CD14-positive monocyte (primary cell): ENCODE data around the gene ERBB4. TPM values are rescaled to one million over a fixed set of nuclear protein-coding genes. Genes with fewer than 3 reads are reported as not detected.

Experiments used
- DNase-seq, 3 donors: peaks; one replicate each; pipeline ENCODE4 v3.0.0-alpha.2; 2011 to 2022
- H2AFZ ChIP-seq: 2 replicates; pipeline ENCODE4 v1.6.0; 2012; ENCODE audit warnings: mild to moderate bottlenecking, low read depth, low read length, inconsistent platforms; ENCODE audit not compliant: insufficient read depth, poor library complexity, severe bottlenecking
- H3K27ac ChIP-seq, 2 donors: 1 replicate in 1 of 2; 2 replicates in 1 of 2; pipeline ENCODE4 v1.5.1; 2012 to 2013; ENCODE audit warnings: low read length in 2 of 2, control low read depth in 1 of 2, inconsistent platforms in 1 of 2, low read depth in 1 of 2, mild to moderate bottlenecking in 1 of 2
- H3K27me3 ChIP-seq, 2 donors: one replicate each; pipeline versions ENCODE4 v1.6.0 to v1.6.1; 2011 to 2013; ENCODE audit warnings: low read length in 2 of 2; ENCODE audit not compliant: control insufficient read depth in 2 of 2, insufficient read depth in 2 of 2
- H3K36me3 ChIP-seq, 2 donors: replicated peaks in 1 of 2; 1 replicate in 1 of 2; 2 replicates in 1 of 2; pipeline versions ENCODE4 v1.5.1 to v1.6.1; 2012 to 2013; ENCODE audit warnings: low read length in 2 of 2, control low read depth in 1 of 2, inconsistent platforms in 1 of 2, mild to moderate bottlenecking in 1 of 2; ENCODE audit not compliant: insufficient read depth in 2 of 2, control insufficient read depth in 1 of 2
- H3K4me1 ChIP-seq, 2 donors: 1 replicate in 1 of 2; 2 replicates in 1 of 2; pipeline versions ENCODE4 v1.5.1 to v1.6.1; 2012 to 2013; ENCODE audit warnings: low read length in 2 of 2, control low read depth in 1 of 2, inconsistent platforms in 1 of 2, mild to moderate bottlenecking in 1 of 2, moderate library complexity in 1 of 2; ENCODE audit not compliant: insufficient read depth in 2 of 2, control insufficient read depth in 1 of 2
- H3K4me2 ChIP-seq: replicated peaks from 2 replicates; pipeline ENCODE3; 2012; ENCODE audit warnings: low read length, moderate library complexity, mild to moderate bottlenecking; ENCODE audit not compliant: poor library complexity, severe bottlenecking; ENCODE audit errors: extremely low read depth
- H3K4me3 ChIP-seq, 3 experiments: fragments of 200-600 bp in 1 of 3; sonication (generic) in 1 of 3; replicated peaks in 1 of 3; 1 replicate in 2 of 3; 2 replicates in 1 of 3; pipeline ENCODE4 v1.5.1; 2011 to 2013; ENCODE audit warnings: low read length in 3 of 3, mild to moderate bottlenecking in 3 of 3, control low read depth in 2 of 3, low read depth in 2 of 3, inconsistent platforms in 1 of 3, moderate library complexity in 1 of 3
- H3K79me2 ChIP-seq: 2 replicates; pipeline ENCODE4 v1.6.0; 2012; ENCODE audit warnings: mild to moderate bottlenecking, control low read depth, inconsistent platforms, low read length, moderate library complexity; ENCODE audit not compliant: insufficient read depth
- H3K9ac ChIP-seq: 2 replicates; pipeline ENCODE4 v1.6.0; 2017; ENCODE audit warnings: low read length, mild to moderate bottlenecking; ENCODE audit not compliant: insufficient read depth, poor library complexity, severe bottlenecking
- H3K9me3 ChIP-seq, 2 donors: replicated peaks in 1 of 2; 1 replicate in 1 of 2; 2 replicates in 1 of 2; pipeline versions ENCODE4 v1.5.1 to v1.6.1; 2012 to 2013; ENCODE audit warnings: low read length in 2 of 2, control low read depth in 1 of 2; ENCODE audit not compliant: control insufficient read depth in 1 of 2, insufficient read depth in 1 of 2
- H4K20me1 ChIP-seq: 2 replicates; pipeline ENCODE4 v1.6.0; 2012; ENCODE audit warnings: mild to moderate bottlenecking, low read length, control low read depth, moderate library complexity; ENCODE audit not compliant: insufficient read depth
- H3K27ac Mint-ChIP-seq, 7 donors: one replicate each; pipeline ENCODE4 v1.8.0; 2020; ENCODE audit warnings: mild to moderate bottlenecking in 7 of 7, mixed read lengths in 7 of 7, moderate library complexity in 6 of 7, inconsistent platforms in 2 of 7
- H3K27me3 Mint-ChIP-seq, 3 donors: one replicate each; pipeline ENCODE4 v1.8.0; 2021 to 2022; ENCODE audit warnings: low read depth in 3 of 3, mild to moderate bottlenecking in 3 of 3, mixed read lengths in 3 of 3, moderate library complexity in 3 of 3, inconsistent platforms in 1 of 3
- H3K36me3 Mint-ChIP-seq, 2 donors: one replicate each; pipeline ENCODE4 v1.8.0; 2020; ENCODE audit warnings: mixed read lengths in 2 of 2, inconsistent platforms in 1 of 2, mild to moderate bottlenecking in 1 of 2
- H3K4me1 Mint-ChIP-seq: one replicate; pipeline ENCODE4 v1.8.0; 2020; ENCODE audit warnings: mild to moderate bottlenecking, mixed read lengths
- H3K4me3 Mint-ChIP-seq, 2 donors: one replicate each; pipeline ENCODE4 v1.8.0; 2020; ENCODE audit warnings: mild to moderate bottlenecking in 2 of 2, mixed read lengths in 2 of 2, moderate library complexity in 1 of 2
- H3K9me3 Mint-ChIP-seq, 7 donors: one replicate each; pipeline ENCODE4 v1.8.0; 2020 to 2022; ENCODE audit warnings: mixed read lengths in 7 of 7, mild to moderate bottlenecking in 6 of 7, moderate library complexity in 6 of 7, inconsistent platforms in 2 of 7
- CTCF ChIP-seq: fragments of 200-600 bp; IDR thresholded peaks from one replicate; pipeline ENCODE4 v1.8.0; 2022; ENCODE audit warnings: antibody characterized with exemption, mild to moderate bottlenecking
- WGBS: methylation state at CpG from one replicate; pipeline ENCODE4 v1.1.5; 2013; ENCODE audit warnings: missing lambda C conversion rate; ENCODE audit not compliant: insufficient coverage; 5-methylcytosine and 5-hydroxymethylcytosine counted together
- intact Hi-C, 2 donors: fragments of 100-400 bp; cut with micrococcal nuclease; formaldehyde crosslinking; loops; one replicate each; pipeline versions ENCODE4 v1.15.0 to v1.15.1; 2023
- polyA plus RNA-seq, 3 donors: library from polyadenylated mRNA; depleted of rRNA in 1 of 3; unstranded in 2 of 3; stranded (reverse) in 1 of 3; fragments of 300-500 nt in 2 of 3; fragments of >200 nt in 1 of 3; fragmentation: Illumina TruSeq in 2 of 3; gene quantifications; 1 replicate in 2 of 3; 2 replicates in 1 of 3; pipeline ENCODE4 v1.2.3, GENCODE V29; 2012 to 2021

ERBB4 gene
- polyA plus RNA-seq, 3 donors = not detected

- Histone ChIP-seq H3K9ac (no peak overlapping the region), H3K79me2 (no peaks in the 10 kb centered on the region), H3K27me3 (no peaks in the 10 kb centered on the region), H3K27ac (no peak overlapping the region), H3K4me3 (no peak overlapping the region), H3K4me1 (no peaks in the 10 kb centered on the region), H4K20me1 (no peaks in the 10 kb centered on the region), H3K9me3 (no peaks in the 10 kb centered on the region), H2AFZ (no peak overlapping the region), H3K4me2 (no peak overlapping the region), H3K36me3 (no peaks in the 10 kb centered on the region)
- WGBS = no CpG with 5 or more reads among the region's 2 CpGs
- DNase-seq = no peak
- intact Hi-C loops = no loop called here
- H3K9me3 Mint-ChIP-seq = peaks cover 0 to 5% (median 0%) of the 10 kb centered on the region in 7 donors
- H3K4me3 Mint-ChIP-seq = no peak overlapping the region
- H3K27ac Mint-ChIP-seq = no peak overlapping the region
- no peaks in the 10 kb centered on the region for H3K36me3 Mint-ChIP-seq
- no peak for TF ChIP-seq CTCF
- H3K27me3 Mint-ChIP-seq = no peaks in the 10 kb centered on the region
- H3K4me1 Mint-ChIP-seq = no peaks in the 10 kb centered on the region
These were observed 1165.4 kb downstream of the ERBB4 start for GRCh38 chr2:211373203-211373602.

GRCh38 chr2:211371465-211371864 lies 1167.1 kb downstream of the ERBB4 start:
- no peak overlapping the region for H3K4me3 ChIP-seq
- WGBS = 60% methylated on average over 2 of the region's 2 CpGs
- Mint-ChIP-seq H3K4me3 (no peak overlapping the region), H3K27ac (no peak overlapping the region), H3K9me3 (peaks cover 0 to 5% (median 0%) of the 10 kb centered on the region in 7 donors), H3K4me1 (no peaks in the 10 kb centered on the region), H3K27me3 (no peaks in the 10 kb centered on the region), H3K36me3 (no peaks in the 10 kb centered on the region)
- no peak for TF ChIP-seq CTCF
- H3K9ac ChIP-seq = no peak overlapping the region
- intact Hi-C loops = no loop called here
- no peaks in the 10 kb centered on the region for H4K20me1 ChIP-seq
- no peak overlapping the region for H3K27ac ChIP-seq
- no peak overlapping the region for H2AFZ ChIP-seq
- no peaks in the 10 kb centered on the region for H3K36me3 ChIP-seq
- no peak overlapping the region for H3K4me2 ChIP-seq
- no peak for DNase-seq
- H3K4me1 ChIP-seq = no peaks in the 10 kb centered on the region
- no peaks in the 10 kb centered on the region for H3K27me3 ChIP-seq
- no peaks in the 10 kb centered on the region for H3K9me3 ChIP-seq
- no peaks in the 10 kb centered on the region for H3K79me2 ChIP-seq
